ENCODE data around the gene SMU1. TPM values are rescaled to one million over a fixed set of nuclear protein-coding genes. Genes with fewer than 3 reads are reported as not detected.

The SMU1 gene
- 24.3 to 24.5 TPM (median 24.4 TPM) in 3 replicates for total RNA-seq

DNA sequence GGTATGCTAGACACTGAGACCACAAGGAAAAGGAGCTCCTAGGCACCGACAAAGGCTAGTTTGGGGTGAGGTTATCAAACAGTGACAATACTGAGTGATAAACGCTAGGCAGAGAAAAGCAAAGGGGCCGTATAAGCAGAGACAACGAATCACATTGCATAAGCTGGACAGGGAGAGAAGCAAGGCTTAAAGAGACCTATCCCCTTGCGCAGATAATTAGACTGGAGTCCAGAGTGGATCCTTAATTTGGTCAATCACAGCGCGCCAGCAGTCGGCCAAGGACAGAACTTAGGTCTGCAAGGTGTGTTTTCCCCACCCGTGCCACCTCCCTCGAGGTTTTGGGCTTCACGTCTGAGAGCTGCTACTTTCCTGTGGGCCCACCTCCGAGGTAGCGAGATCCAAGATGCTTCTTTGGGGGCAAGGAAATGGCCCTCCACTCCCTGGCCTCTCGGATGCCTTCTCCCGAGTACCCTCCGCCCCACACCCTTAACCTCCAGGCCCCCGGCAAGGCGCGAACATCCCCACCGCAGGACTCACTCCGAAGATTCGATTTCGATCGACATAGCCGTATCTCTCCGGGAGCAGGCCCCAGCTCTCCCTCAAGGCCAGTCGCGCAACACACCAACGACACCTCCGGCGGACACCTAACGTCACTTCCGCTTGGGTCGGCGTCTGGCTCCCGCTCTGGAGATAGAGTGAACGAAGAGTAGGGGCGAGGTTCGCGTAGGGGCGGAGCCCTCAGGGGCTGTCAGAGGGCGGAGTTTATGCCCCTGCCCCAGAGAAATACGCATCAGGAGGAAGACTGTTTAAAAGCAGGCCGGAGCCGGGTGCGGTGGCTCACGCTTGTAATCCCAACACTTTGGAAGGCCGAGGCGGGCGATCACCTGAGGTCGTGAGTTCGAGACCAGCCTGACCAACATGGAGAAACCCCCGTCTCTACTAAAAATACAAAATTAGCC, at the start of gene SMU1:
Gene SMU1 (minus strand): TSS at position 629 of the 959 bp plus-strand sequence. CDS start 66 bp downstream, at position 563.
- TF ChIP-seq, protein P1, sequence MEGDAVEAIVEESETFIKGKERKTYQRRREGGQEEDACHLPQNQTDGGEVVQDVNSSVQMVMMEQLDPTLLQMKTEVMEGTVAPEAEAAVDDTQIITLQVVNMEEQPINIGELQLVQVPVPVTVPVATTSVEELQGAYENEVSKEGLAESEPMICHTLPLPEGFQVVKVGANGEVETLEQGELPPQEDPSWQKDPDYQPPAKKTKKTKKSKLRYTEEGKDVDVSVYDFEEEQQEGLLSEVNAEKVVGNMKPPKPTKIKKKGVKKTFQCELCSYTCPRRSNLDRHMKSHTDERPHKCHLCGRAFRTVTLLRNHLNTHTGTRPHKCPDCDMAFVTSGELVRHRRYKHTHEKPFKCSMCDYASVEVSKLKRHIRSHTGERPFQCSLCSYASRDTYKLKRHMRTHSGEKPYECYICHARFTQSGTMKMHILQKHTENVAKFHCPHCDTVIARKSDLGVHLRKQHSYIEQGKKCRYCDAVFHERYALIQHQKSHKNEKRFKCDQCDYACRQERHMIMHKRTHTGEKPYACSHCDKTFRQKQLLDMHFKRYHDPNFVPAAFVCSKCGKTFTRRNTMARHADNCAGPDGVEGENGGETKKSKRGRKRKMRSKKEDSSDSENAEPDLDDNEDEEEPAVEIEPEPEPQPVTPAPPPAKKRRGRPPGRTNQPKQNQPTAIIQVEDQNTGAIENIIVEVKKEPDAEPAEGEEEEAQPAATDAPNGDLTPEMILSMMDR (IDR thresholded peaks at IDR 0.05; ENCODE audit: unreplicated experiment) = no peak
- Mint-ChIP-seq H3K27me3 (ENCODE audit: low read depth) (no peaks in the 10 kb centered on the region), H3K9me3 (no peaks in the 10 kb centered on the region), H3K4me3 (peak within 1 kb of the TSS; percentile 96), H3K36me3 (peaks cover 14% of the 10 kb centered on the region), H3K4me1 (peaks cover 13% of the 10 kb centered on the region), H3K27ac (peak within 1 kb of the TSS; percentile 99)
- DNase-seq (ENCODE audit: low spot score in 2 of 2, unreplicated experiment in 2 of 2) = peak; percentile 84 to 92

DNA sequence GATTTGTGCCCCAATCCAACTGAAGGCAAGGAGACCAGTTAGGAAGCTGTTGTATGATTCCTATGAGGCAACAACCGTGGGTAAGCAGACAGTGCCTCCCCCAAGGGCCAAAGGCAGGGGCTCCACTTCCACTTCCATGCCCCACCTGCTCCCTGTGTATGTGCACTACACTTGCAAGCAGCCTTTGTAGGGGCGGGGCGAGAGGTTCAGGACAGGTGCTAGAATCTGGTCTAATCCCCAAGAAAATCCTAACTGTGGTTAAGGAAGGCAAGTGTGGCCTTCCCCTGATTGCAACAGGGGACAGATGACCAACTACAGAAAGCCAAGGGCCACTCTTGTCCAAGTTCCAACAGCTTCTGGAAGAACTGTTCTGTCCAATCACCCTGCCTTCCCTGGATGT, 49.0 kb upstream of the SMU1 start:
- H3K36me3 Mint-ChIP-seq = peaks cover 28% of the 10 kb centered on the region
- no peak overlapping the region for H3K27ac Mint-ChIP-seq
- H3K4me1 Mint-ChIP-seq = peaks cover 14% of the 10 kb centered on the region
- no peaks in the 10 kb centered on the region for H3K27me3 Mint-ChIP-seq (ENCODE audit: low read depth)
- no peak overlapping the region for H3K4me3 Mint-ChIP-seq
- DNase-seq (ENCODE audit: low spot score in 2 of 2, unreplicated experiment in 2 of 2) = no peak
- H3K9me3 Mint-ChIP-seq = no peaks in the 10 kb centered on the region
- TF ChIP-seq, protein P1 (IDR thresholded peaks at IDR 0.05; ENCODE audit: unreplicated experiment) = no peak

DNA sequence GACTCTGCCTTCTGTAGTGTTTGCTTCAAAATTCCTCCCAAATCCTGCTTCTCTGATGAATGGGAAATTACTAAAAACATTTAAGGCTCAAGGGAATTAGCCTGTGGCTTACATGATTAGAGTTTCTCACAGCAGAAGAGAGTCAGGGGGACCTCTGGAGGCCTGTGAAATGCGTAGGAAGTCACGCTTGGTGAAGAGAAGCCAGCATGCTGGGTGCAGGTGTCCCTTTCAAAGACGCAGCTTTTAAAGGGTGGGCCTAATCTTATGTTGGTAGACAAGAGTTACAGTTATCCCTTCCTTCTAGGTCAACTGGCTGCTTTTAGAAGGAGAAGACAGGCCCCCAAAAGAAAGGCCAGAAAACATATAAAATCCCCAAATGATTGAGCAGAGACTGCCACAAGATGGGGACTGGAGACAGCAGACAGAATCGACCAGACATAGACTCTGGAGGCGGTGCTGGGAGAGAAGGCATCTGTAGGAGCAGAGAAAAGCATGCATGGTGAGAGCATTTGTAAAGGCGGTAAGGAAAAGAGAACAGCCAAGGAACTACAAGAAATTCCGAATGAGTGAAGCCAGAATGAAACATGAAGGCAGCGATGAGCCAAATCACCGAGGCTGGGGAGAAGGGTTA, 48.4 kb upstream of the SMU1 start:
- Mint-ChIP-seq H3K27ac (peak overlapping the region; percentile 14), H3K4me3 (no peak overlapping the region), H3K9me3 (no peaks in the 10 kb centered on the region), H3K27me3 (ENCODE audit: low read depth) (no peaks in the 10 kb centered on the region), H3K36me3 (peaks cover 29% of the 10 kb centered on the region), H3K4me1 (peaks cover 12% of the 10 kb centered on the region)
- TF ChIP-seq, protein P1 (IDR thresholded peaks at IDR 0.05; ENCODE audit: unreplicated experiment) = no peak
- no peak for DNase-seq (ENCODE audit: low spot score in 2 of 2, unreplicated experiment in 2 of 2)

DNA sequence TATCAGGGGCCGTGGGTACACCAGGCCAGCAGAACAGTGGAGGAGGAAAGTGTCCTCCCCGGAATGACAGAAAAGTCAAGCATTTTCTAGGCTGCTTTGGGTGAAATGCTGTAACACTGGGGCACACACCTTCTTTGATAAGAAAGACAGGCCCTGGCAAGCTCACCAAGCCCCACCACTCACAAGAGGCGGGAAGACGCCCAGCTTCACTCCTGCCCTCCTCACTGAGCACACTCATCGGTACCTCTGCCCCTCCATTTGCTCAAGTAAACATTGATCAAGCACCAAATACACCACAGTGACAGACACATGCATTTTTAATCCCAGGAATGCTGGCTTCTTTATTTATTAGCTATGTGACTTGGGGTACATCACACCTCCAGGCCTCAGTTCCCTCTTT, 47.6 kb upstream of the SMU1 start:
- H3K27ac Mint-ChIP-seq = no peak overlapping the region
- peaks cover 28% of the 10 kb centered on the region for H3K36me3 Mint-ChIP-seq
- TF ChIP-seq, protein P1 (IDR thresholded peaks at IDR 0.05; ENCODE audit: unreplicated experiment) = no peak
- H3K9me3 Mint-ChIP-seq = no peaks in the 10 kb centered on the region
- H3K4me3 Mint-ChIP-seq = no peak overlapping the region
- DNase-seq (ENCODE audit: low spot score in 2 of 2, unreplicated experiment in 2 of 2) = no peak
- peaks cover 9% of the 10 kb centered on the region for H3K4me1 Mint-ChIP-seq
- H3K27me3 Mint-ChIP-seq (ENCODE audit: low read depth) = no peaks in the 10 kb centered on the region

DNA sequence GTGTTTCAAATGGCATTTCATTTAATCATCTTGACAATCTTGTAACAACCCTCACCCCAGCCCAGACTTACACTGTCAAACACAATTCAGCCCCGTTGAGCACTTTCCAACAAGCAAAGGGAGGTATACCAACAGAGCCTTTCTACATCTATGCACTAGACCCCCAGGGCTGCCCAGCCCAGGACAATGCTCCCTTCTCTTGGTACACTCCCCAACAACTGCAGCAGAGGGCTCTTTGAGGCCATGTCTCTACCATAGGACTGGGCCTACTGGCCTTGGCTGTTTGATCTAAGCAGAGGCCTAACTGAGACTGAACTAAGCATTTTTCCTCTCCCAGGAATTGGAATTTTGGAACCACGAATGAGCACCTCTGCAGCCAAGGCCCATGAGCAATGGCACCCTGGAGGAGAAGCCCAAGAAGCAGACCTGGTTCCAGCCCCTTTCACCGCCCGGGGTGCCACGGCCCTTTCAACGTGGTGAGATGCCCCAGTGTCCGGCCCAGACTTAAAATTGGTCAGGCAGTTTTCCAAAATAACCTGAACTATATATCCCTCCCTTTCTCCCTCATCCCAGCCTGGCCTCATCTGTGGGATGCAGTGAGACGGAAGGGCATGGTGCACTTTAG, 47.0 kb upstream of the SMU1 start:
- Mint-ChIP-seq H3K27me3 (ENCODE audit: low read depth) (no peaks in the 10 kb centered on the region), H3K36me3 (peaks cover 29% of the 10 kb centered on the region), H3K27ac (no peak overlapping the region), H3K9me3 (no peaks in the 10 kb centered on the region), H3K4me3 (no peak overlapping the region), H3K4me1 (peaks cover 9% of the 10 kb centered on the region)
- DNase-seq (ENCODE audit: low spot score in 2 of 2, unreplicated experiment in 2 of 2) = no peak
- TF ChIP-seq, protein P1 (IDR thresholded peaks at IDR 0.05; ENCODE audit: unreplicated experiment) = no peak

Data from mesothelial cell of epicardium (in vitro differentiated cells).